Vagina (tissue), 2 donors: ENCODE data around the gene SLAMF6. TPM values are rescaled to one million over a fixed set of nuclear protein-coding genes. Genes with fewer than 3 reads are reported as not detected.

ENCODE experiments used
- DNase-seq, 2 donors: peaks; one replicate each; pipeline ENCODE4 v3.0.0-alpha.2; 2017; ENCODE audit errors: extremely low spot score in 2 of 2
- H3K27ac ChIP-seq: fragments of 200-600 bp; sonication (generic); one replicate; pipeline ENCODE4 v1.5.1; 2019
- H3K27me3 ChIP-seq: fragments of 200-600 bp; sonication (generic); one replicate; pipeline ENCODE4 v1.5.1; 2019
- H3K36me3 ChIP-seq, 2 donors: fragments of 200-600 bp; sonication (generic); one replicate each; pipeline ENCODE4 v1.5.1; 2017 to 2019
- H3K4me1 ChIP-seq: fragments of 200-600 bp; sonication (generic); one replicate; pipeline ENCODE4 v1.5.1; 2019
- H3K4me3 ChIP-seq, 2 donors: fragments of 200-600 bp; sonication (generic); 1 replicate in 1 of 2; 2 replicates in 1 of 2; pipeline ENCODE4 v1.5.1; 2016 to 2019
- H3K9me3 ChIP-seq: fragments of 200-600 bp; sonication (generic); one replicate; pipeline ENCODE4 v1.5.1; 2019
- POLR2A ChIP-seq, 2 donors: fragments of 450-650 bp; IDR thresholded peaks; one replicate each; pipeline ENCODE4 v1.6.1; 2017; ENCODE audit warnings: antibody characterized with exemption in 2 of 2, mild to moderate bottlenecking in 2 of 2, moderate library complexity in 2 of 2
- POLR2AphosphoS5 ChIP-seq, 2 donors: sonication (generic); formaldehyde crosslinking; IDR thresholded peaks; one replicate each; pipeline ENCODE4 v1.9.0; 2017; ENCODE audit warnings: antibody characterized with exemption in 2 of 2, mild to moderate bottlenecking in 2 of 2, low read depth in 1 of 2; ENCODE audit not compliant: insufficient read depth in 1 of 2
- intact Hi-C: fragments of 100-400 bp; cut with DNase I; formaldehyde crosslinking; loops from one replicate; pipeline ENCODE4 v1.15.1; 2023
- total RNA-seq: library from RNA; depleted of rRNA; stranded (reverse); fragments of >200 nt; gene quantifications from one replicate; pipeline ENCODE4 v1.2.3, GENCODE V29; 2016
- TF ChIP-seq, protein P1 (sequence below), 3 experiments: fragments of 450-650 bp in 2 of 3; fragments of 200-600 bp in 1 of 3; sonication (generic) in 1 of 3; IDR thresholded peaks; one replicate each; pipeline ENCODE4 v1.5.1; 2017 to 2019; ENCODE audit warnings: antibody characterized with exemption in 3 of 3, mild to moderate bottlenecking in 2 of 3, moderate library complexity in 2 of 3

SLAMF6 gene
- total RNA-seq, 1 donor from 2014 or later, result 8.6 TPM

DNA sequence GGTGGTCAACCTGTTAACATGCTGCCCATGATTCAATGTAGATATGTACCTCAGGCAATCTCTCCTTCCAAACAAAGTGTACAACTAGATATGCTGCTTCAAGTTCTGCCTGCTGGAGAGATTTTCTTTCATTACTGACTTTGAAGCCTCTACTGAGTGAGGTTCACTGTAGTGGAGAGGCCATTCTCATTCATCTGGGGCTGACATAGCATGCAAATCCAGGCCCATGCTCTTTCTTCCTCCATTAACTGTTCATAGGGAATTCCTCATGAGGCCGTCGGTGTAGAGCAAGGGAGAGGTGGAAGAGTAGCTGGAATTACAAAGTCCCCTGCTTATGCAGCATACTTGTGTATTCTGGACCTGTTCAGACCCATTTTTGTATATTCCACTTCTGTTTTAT is 84.1 kb downstream of the SLAMF6 start:
- H3K36me3 ChIP-seq, result no peaks in the 10 kb centered on the region
- no peaks in the 10 kb centered on the region for H3K4me1 ChIP-seq
- no peak overlapping the region for H3K27ac ChIP-seq
- intact Hi-C loops, result no loop called here
- TF ChIP-seq, protein P1, sequence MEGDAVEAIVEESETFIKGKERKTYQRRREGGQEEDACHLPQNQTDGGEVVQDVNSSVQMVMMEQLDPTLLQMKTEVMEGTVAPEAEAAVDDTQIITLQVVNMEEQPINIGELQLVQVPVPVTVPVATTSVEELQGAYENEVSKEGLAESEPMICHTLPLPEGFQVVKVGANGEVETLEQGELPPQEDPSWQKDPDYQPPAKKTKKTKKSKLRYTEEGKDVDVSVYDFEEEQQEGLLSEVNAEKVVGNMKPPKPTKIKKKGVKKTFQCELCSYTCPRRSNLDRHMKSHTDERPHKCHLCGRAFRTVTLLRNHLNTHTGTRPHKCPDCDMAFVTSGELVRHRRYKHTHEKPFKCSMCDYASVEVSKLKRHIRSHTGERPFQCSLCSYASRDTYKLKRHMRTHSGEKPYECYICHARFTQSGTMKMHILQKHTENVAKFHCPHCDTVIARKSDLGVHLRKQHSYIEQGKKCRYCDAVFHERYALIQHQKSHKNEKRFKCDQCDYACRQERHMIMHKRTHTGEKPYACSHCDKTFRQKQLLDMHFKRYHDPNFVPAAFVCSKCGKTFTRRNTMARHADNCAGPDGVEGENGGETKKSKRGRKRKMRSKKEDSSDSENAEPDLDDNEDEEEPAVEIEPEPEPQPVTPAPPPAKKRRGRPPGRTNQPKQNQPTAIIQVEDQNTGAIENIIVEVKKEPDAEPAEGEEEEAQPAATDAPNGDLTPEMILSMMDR (IDR thresholded peaks at IDR 0.05), result no peak
- TF ChIP-seq POLR2A (IDR thresholded peaks at IDR 0.05), result no peak
- no peak for TF ChIP-seq POLR2AphosphoS5 (IDR thresholded peaks at IDR 0.05; ENCODE audit: insufficient read depth in 1 of 2, low read depth in 1 of 2)
- no peaks in the 10 kb centered on the region for H3K27me3 ChIP-seq
- H3K9me3 ChIP-seq, result no peaks in the 10 kb centered on the region
- H3K4me3 ChIP-seq, result no peak overlapping the region
- DNase-seq, result no peak

DNA sequence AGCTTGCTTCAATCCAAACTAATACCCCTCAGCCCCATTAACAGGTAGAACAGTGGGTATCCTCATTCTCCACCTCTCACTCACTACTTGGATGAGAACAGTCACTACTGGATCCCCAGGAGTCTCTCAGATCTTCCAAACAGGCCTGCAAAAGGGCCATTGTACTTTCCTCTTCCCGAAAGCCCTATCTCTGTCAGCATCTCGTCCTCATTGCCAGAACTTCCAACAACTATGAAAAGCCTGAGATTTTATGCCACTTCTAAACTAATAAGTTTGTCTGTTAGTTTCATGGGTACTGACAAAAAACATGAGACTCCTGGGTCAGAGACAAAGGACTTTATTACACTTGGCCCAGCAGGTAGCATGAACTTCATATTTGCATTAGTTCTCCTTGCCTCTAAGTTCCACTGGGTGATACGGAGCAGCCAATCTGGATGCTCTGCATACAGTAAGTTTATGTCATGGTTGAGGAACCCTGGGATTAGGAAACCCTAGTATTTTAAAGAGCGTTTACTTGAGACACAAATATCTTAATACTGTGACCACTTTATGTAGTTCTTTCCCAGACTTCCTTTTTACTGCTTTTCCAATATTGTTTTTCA is 84.6 kb downstream of the SLAMF6 start:
- no peaks in the 10 kb centered on the region for H3K9me3 ChIP-seq
- no peaks in the 10 kb centered on the region for H3K4me1 ChIP-seq
- no peak overlapping the region for H3K27ac ChIP-seq
- H3K27me3 ChIP-seq, result no peaks in the 10 kb centered on the region
- TF ChIP-seq POLR2AphosphoS5 (IDR thresholded peaks at IDR 0.05; ENCODE audit: insufficient read depth in 1 of 2, low read depth in 1 of 2), result no peak
- TF ChIP-seq POLR2A (IDR thresholded peaks at IDR 0.05), result no peak
- TF ChIP-seq, protein P1 (IDR thresholded peaks at IDR 0.05), result no peak
- DNase-seq, result no peak
- intact Hi-C loops, result no loop called here
- peak overlapping the region in 1 of 2 donors; percentile 1 for H3K4me3 ChIP-seq
- no peaks in the 10 kb centered on the region for H3K36me3 ChIP-seq

DNA sequence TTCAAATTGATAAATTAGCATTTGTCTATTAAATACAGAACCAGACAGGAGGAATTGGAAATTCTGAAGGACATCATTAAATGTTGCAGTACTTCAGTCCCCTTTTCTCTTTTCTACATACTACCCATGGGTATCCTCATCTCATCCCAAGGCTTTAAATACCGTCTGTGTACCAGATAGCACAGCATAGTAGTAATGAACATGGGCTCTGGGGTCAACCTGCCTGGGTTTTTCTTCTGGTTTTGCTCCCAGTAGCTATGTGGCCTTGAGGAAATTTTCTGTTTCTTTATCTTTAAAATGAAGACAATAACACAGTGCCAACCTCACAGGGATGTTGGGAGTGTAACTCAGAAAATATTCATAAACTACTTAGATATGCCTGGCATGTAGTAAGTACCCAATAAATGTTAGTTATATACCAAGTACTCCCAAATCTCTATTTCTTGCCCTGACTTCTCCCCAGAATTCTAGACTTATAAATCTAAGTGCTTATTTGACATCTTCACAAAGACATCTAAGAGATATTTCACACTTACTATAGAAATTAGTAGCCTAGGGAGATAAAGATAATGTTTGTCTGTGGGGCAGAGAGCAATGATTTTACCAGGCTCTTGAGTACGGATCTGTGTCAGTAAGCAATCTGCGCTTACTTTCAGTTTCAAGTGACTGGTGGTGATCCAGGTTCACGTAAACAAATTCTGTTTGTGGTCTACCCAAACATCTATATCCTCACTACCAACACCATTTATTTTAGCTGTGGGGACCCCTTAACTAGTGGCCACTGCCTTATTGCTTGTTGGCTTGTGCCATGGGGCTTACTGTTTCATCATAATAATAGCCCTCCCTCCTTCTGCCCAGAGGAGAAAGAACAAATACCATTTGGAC is 85.4 kb downstream of the SLAMF6 start:
- DNase-seq, result no peak
- no peaks in the 10 kb centered on the region for H3K4me1 ChIP-seq
- TF ChIP-seq POLR2A (IDR thresholded peaks at IDR 0.05), result no peak
- TF ChIP-seq, protein P1 (IDR thresholded peaks at IDR 0.05), result no peak
- TF ChIP-seq POLR2AphosphoS5 (IDR thresholded peaks at IDR 0.05; ENCODE audit: insufficient read depth in 1 of 2, low read depth in 1 of 2), result no peak
- no peaks in the 10 kb centered on the region for H3K27me3 ChIP-seq
- intact Hi-C loops, result no loop called here
- H3K27ac ChIP-seq, result no peak overlapping the region
- H3K4me3 ChIP-seq, result peak overlapping the region in 1 of 2 donors; percentile 1
- H3K9me3 ChIP-seq, result no peaks in the 10 kb centered on the region
- H3K36me3 ChIP-seq, result no peaks in the 10 kb centered on the region

DNA sequence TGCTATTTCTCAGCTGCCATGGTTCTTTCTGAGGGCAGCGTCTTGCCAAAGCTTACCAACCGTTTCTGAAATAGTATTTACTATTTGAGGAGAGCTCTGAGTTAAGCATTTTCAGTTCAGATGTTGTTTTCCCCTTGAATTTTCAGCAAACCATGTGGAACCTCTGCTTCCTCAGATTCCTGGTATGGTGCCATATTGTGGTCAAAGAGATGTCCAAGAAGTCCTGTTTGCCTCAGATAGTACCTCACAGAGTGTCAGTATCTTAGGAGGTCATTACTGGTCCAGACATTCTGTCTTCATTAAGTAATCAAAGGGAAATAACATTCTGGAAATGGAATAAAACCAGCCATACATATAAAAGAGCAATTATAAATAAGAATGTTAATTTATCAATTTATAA is 86.1 kb downstream of the SLAMF6 start:
- intact Hi-C loops, result no loop called here
- Histone ChIP-seq H3K9me3 (no peaks in the 10 kb centered on the region), H3K27ac (no peak overlapping the region), H3K4me3 (no peak overlapping the region), H3K27me3 (no peaks in the 10 kb centered on the region), H3K36me3 (no peaks in the 10 kb centered on the region), H3K4me1 (no peaks in the 10 kb centered on the region)
- DNase-seq, result no peak
- TF ChIP-seq, protein P1 (IDR thresholded peaks at IDR 0.05), result no peak
- no peak for TF ChIP-seq POLR2AphosphoS5 (IDR thresholded peaks at IDR 0.05; ENCODE audit: insufficient read depth in 1 of 2, low read depth in 1 of 2)
- no peak for TF ChIP-seq POLR2A (IDR thresholded peaks at IDR 0.05)

Other genes with a start within 250 kb of the SLAMF6 start
- 47.9 TPM for gene PEX19, start 238.1 kb downstream of the SLAMF6 start, total RNA-seq
- gene COPA, start 180.0 kb downstream of the SLAMF6 start, total RNA-seq, result 106 TPM
- 50.6 TPM for gene NCSTN, start 179.9 kb downstream of the SLAMF6 start, total RNA-seq
- gene NHLH1, start 156.2 kb downstream of the SLAMF6 start, total RNA-seq, result not detected
- gene VANGL2, start 122.7 kb downstream of the SLAMF6 start, total RNA-seq, result 11.0 TPM
- 8.1 TPM for gene CD84, start 56.2 kb upstream of the SLAMF6 start, total RNA-seq
- 6.9 TPM for gene SLAMF1, start 123.8 kb upstream of the SLAMF6 start, total RNA-seq
- gene CD48, start 188.6 kb upstream of the SLAMF6 start, total RNA-seq, result 4.7 TPM
- gene SLAMF7, start 216.0 kb upstream of the SLAMF6 start, total RNA-seq, result 2.2 TPM